ENCODE measurements around the gene LARP1.
A peak's percentile ranks its signal among the peaks of the same experiment; 100 is the strongest.

The LARP1 gene

DNA sequence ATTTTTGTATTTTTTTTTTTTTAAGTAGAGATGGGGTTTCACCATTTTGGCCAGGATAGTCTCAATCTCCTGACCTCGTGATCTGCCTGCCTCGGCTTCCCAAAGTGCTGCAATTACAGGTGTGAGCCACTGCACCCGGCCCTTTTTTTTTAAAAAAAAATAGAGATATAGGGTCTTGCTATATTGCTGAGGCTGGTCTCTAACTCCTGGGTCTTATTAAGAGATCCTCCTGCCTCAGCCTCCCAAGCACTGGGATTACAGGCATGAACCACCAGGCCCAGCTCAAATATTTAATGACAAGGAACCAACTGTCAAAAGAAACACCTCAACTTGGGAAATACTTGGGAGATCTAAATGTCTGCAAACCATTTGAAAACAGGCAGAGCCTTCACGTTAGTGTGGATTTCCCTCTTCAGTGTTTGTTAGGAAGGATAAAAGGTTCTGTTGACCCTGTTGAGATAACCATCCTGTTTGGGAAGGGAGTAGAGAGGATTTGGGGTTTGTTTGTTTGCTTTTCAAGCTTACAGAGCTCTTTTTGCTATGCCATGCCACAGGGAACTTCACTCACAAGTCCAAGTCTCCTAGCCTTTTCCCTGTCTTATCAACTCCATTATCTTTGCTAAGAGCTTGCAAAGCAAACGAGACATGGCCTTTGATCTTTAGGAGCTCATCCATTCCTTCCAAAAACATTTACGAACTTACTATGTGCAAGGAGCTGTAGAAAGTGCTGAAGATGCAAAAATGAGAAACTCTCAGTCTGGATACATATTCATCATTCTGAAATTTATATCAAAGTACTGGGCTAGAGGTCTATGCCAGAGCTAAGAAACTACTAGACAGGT lies 87.7 kb downstream of the LARP1 start:
- Histone ChIP-seq H3K4me1 (ENCODE audit: control insufficient read depth, insufficient read depth, low read length) (no peaks in the 10 kb centered on the region), H3K9ac (ENCODE audit: low read length) (no peak overlapping the region), H3K27me3 (ENCODE audit: control insufficient read depth, insufficient read depth, low read length) (no peaks in the 10 kb centered on the region), H3K4me3 (ENCODE audit: low read length) (no peak overlapping the region), H3K9me3 (ENCODE audit: control insufficient read depth, low read length) (no peaks in the 10 kb centered on the region), H3K36me3 (ENCODE audit: control insufficient read depth, insufficient read depth, low read length) (no peaks in the 10 kb centered on the region)

DNA sequence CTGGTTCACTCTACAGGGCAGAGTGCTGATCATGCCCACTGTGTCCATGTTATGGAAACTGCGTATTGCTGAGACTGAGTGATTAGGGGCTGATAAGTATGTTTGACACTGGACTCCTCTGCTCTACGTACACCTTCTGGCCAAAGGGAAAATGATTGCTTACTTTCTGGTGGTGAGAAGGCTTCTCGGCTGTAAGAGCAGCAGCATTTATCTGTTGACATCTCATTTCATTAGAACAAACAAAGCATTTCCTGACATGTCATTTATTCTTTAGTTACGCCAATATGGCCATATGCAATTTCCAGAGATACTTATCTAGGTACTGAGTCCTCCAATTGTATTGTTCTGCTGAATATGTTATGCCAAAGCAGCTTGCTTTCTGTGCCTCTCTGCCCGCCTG lies 89.6 kb downstream of the LARP1 start:
- Histone ChIP-seq H3K36me3 (ENCODE audit: control insufficient read depth, insufficient read depth, low read length) (no peaks in the 10 kb centered on the region), H3K4me3 (ENCODE audit: low read length) (no peak overlapping the region), H3K4me1 (ENCODE audit: control insufficient read depth, insufficient read depth, low read length) (no peaks in the 10 kb centered on the region), H3K9me3 (ENCODE audit: control insufficient read depth, low read length) (no peaks in the 10 kb centered on the region), H3K9ac (ENCODE audit: low read length) (no peak overlapping the region), H3K27me3 (ENCODE audit: control insufficient read depth, insufficient read depth, low read length) (no peaks in the 10 kb centered on the region)

DNA sequence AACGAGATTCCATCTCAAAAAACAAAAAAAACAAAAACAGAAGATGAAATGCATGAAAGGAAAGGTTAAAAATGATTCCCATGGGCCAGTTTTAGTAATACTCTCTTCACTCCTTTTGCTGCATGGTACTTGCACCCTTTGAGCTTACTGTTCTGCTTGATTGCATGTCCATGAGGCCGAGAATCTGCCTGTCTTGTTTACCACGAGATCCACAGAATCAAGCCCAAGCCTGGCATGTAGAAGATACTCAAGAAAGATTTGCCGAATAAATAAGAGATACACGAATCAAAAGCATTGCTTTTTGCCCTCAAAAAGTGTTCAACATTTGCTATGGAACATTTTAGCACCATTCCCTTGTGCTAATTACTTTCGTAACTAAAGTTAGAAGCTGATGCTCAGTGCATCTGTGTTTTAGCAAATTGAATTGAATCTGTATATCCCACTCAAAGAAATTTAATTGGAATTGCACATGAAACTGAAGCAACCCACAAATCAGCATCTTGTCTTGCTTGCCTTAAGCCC lies 94.1 kb downstream of the LARP1 start:
- no peaks in the 10 kb centered on the region for H3K27me3 ChIP-seq (ENCODE audit: control insufficient read depth, insufficient read depth, low read length)
- no peak overlapping the region for H3K4me3 ChIP-seq (ENCODE audit: low read length)
- H3K4me1 ChIP-seq (ENCODE audit: control insufficient read depth, insufficient read depth, low read length) = peaks cover 3% of the 10 kb centered on the region
- H3K36me3 ChIP-seq (ENCODE audit: control insufficient read depth, insufficient read depth, low read length) = no peaks in the 10 kb centered on the region
- no peaks in the 10 kb centered on the region for H3K9me3 ChIP-seq (ENCODE audit: control insufficient read depth, low read length)
- no peak overlapping the region for H3K9ac ChIP-seq (ENCODE audit: low read length)

DNA sequence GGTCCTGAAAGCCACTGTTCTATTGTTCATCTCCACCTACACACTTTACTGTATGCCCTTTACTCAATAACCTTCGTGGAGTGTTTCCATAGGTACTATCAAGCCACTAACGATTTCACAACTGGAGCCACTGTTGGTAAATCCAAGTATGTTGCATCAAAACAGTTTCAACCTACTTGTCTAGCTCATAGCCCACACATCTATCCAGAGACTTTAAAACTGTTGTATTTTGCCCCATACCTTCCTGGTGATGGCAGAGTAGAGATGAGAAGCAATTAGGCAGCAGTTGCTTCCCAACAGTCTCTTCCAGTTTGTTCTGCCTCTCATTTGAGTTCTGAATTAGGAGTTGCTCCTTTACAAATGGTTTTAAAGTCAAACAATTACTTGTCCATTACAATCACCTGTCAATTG lies 94.6 kb downstream of the LARP1 start:
- peak overlapping the region; percentile 63 for H3K9ac ChIP-seq (ENCODE audit: low read length)

DNA sequence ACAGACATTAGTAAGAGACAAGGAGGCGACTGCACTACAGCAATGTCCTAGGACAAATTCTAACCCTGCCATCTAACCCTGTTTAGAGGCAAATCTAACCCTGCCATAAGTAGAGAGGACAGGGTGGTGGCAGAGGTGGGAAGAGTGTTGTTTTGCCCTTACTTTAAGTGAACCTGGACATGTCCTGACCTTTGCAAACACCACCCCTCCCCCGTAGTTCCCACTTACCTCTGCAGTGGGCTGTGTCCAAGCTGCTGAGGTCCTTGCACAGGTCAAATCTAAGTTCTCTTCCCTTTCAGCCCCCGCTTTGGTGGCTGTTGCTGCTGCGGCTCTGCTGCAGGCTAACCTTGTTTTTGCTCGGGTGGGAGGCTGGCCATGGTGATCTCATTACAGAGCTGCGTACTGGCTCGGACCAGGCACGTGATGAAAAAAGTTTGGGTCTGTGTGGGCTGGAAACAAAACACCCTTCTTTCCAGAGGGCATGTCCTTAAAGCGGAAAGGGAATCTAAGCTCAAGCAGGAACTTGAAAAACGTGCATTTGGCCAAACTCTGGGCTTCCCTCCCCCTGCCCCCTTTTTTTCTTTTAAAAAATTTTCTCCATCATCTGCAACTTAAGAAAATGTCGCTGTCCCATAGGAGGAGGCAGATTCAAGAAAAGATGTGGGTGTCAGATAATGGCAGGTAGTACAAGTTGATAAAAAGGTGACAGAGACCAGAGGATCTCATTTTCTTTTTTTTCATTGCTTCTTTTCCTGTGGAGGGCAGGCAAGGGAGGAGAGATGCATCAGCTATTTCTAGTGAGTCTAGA lies 95.3 kb downstream of the LARP1 start, which contains the start of gene FAXDC2:
TSS of gene FAXDC2 (minus strand) at position 349 of the 808 bp plus-strand sequence. CDS start 12,425 bp downstream, outside the sequence.
- Histone ChIP-seq H3K9me3 (ENCODE audit: control insufficient read depth, low read length) (no peaks in the 10 kb centered on the region), H3K4me1 (ENCODE audit: control insufficient read depth, insufficient read depth, low read length) (peaks cover 3% of the 10 kb centered on the region), H3K4me3 (ENCODE audit: low read length) (peak within 1 kb of the TSS; percentile 15), H3K9ac (ENCODE audit: low read length) (peak within 1 kb of the TSS; percentile 63), H3K27me3 (ENCODE audit: control insufficient read depth, insufficient read depth, low read length) (no peaks in the 10 kb centered on the region), H3K36me3 (ENCODE audit: control insufficient read depth, insufficient read depth, low read length) (no peaks in the 10 kb centered on the region)

More for the DNA sequence above, 94.6 kb downstream of the LARP1 start:
- peaks cover 3% of the 10 kb centered on the region for H3K4me1 ChIP-seq (ENCODE audit: control insufficient read depth, insufficient read depth, low read length)
- no peaks in the 10 kb centered on the region for H3K9me3 ChIP-seq (ENCODE audit: control insufficient read depth, low read length)
- no peaks in the 10 kb centered on the region for H3K36me3 ChIP-seq (ENCODE audit: control insufficient read depth, insufficient read depth, low read length)
- no peaks in the 10 kb centered on the region for H3K27me3 ChIP-seq (ENCODE audit: control insufficient read depth, insufficient read depth, low read length)
- peak overlapping the region; percentile 15 for H3K4me3 ChIP-seq (ENCODE audit: low read length)

DNA sequence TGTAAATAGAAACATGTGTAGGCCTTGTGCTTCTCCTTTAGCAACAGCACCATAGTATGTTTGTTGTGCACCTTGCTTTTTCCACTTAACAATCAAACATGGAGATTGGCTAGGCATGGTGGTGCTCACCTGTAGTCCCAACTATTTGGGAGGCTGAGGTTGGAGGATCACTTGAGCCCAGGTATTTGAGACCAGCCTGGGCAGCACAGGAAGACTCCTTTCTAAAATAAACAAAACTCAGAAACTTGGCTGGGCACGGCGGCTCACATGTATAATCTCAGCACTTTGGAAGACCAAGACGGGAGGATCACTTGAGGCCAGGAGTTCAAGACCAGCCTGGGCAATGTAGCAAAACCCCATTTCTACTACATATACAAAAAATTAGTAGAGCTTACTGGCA lies 96.2 kb downstream of the LARP1 start:
- peaks cover 3% of the 10 kb centered on the region for H3K4me1 ChIP-seq (ENCODE audit: control insufficient read depth, insufficient read depth, low read length)
- no peak overlapping the region for H3K4me3 ChIP-seq (ENCODE audit: low read length)
- H3K27me3 ChIP-seq (ENCODE audit: control insufficient read depth, insufficient read depth, low read length) = no peaks in the 10 kb centered on the region
- no peaks in the 10 kb centered on the region for H3K9me3 ChIP-seq (ENCODE audit: control insufficient read depth, low read length)
- no peaks in the 10 kb centered on the region for H3K36me3 ChIP-seq (ENCODE audit: control insufficient read depth, insufficient read depth, low read length)
- H3K9ac ChIP-seq (ENCODE audit: low read length) = no peak overlapping the region

DNA sequence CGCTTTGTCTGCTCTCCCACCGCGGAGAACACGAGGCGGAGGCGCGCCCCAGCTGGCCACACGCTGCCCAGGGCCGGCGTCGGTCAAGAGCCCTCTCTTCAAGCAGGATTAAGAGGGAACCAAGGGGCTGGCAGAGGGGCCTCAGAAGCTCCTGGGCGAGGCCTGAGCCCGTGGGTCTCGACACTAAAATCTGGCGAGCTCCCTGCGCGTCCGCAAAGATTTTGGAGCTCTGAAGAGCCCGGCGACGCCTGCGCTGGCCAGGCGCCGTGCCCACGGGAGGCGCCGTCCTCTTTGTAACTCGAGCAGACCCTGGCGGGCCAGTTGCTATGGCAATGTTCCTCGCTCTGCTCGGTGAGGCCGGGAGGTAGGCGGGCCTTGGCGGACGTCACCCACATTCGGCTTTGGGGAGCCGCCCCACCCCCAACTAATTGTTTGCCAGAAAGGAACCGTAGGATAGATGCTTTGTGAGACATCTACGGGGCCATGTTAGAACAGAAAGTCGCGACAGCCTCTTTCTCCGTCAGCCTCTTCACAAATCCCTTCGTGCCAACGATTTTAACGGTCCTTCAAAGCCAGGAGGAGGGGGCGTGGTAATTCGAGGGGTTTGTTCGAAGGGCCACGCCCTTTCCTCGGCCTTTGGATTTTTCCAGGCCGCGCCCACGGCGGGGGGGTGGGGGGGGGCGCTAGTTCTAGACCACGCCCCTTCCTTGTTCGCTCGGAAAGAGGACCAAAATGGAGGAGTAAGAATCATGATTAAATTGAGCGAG lies 102.5 kb downstream of the LARP1 start:
- peak overlapping the region; percentile 91 for H3K9ac ChIP-seq (ENCODE audit: low read length)
- H3K4me3 ChIP-seq (ENCODE audit: low read length) = peak overlapping the region; percentile 97
- H3K4me1 ChIP-seq (ENCODE audit: control insufficient read depth, insufficient read depth, low read length) = peaks cover 20% of the 10 kb centered on the region
- H3K27me3 ChIP-seq (ENCODE audit: control insufficient read depth, insufficient read depth, low read length) = no peaks in the 10 kb centered on the region
- H3K36me3 ChIP-seq (ENCODE audit: control insufficient read depth, insufficient read depth, low read length) = no peaks in the 10 kb centered on the region
- H3K9me3 ChIP-seq (ENCODE audit: control insufficient read depth, low read length) = no peaks in the 10 kb centered on the region

DNA sequence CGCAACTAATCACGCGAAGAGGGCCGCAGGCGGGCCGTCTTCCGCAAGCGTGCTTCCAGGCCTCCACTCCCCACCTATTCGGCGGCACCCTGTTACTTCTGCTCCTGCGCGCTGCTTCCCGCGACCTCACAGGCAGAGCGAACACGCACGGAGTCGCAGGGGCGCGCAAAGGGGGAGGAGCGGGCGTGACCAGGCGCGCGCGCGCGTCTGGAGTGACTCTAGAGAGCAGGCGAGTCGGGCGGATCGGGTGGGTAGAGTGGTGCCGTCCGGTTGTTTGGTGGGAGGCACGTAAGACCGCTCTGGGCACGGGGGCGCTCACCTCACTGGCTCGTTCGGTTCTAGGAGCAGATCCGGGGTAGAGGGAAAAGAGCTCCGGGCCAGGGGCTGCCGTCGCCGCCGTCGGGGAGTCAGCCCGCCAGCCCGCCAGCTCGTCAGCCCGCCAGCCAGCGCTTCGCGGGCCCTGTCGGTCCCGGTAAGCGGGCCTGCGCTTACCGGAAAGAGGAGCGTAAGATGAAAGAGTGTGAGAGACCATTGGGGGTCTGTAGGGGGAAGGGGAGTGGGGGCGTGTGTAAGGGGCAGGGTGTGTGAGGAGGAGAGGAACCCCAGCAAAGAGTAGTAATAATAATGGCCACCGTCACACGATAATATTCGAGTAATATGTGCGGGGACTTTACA lies 103.3 kb downstream of the LARP1 start, which contains the start of gene CNOT8:
TSS of gene CNOT8 (plus strand) at position 331 of the 675 bp plus-strand sequence. CDS start 4,652 bp downstream, outside the sequence.
- peak within 1 kb of the TSS; percentile 91 for H3K9ac ChIP-seq (ENCODE audit: low read length)
- H3K4me3 ChIP-seq (ENCODE audit: low read length) = peak within 1 kb of the TSS; percentile 97
- no peaks in the 10 kb centered on the region for H3K36me3 ChIP-seq (ENCODE audit: control insufficient read depth, insufficient read depth, low read length)
- H3K9me3 ChIP-seq (ENCODE audit: control insufficient read depth, low read length) = no peaks in the 10 kb centered on the region
- H3K27me3 ChIP-seq (ENCODE audit: control insufficient read depth, insufficient read depth, low read length) = no peaks in the 10 kb centered on the region
- peaks cover 20% of the 10 kb centered on the region for H3K4me1 ChIP-seq (ENCODE audit: control insufficient read depth, insufficient read depth, low read length)

DNA sequence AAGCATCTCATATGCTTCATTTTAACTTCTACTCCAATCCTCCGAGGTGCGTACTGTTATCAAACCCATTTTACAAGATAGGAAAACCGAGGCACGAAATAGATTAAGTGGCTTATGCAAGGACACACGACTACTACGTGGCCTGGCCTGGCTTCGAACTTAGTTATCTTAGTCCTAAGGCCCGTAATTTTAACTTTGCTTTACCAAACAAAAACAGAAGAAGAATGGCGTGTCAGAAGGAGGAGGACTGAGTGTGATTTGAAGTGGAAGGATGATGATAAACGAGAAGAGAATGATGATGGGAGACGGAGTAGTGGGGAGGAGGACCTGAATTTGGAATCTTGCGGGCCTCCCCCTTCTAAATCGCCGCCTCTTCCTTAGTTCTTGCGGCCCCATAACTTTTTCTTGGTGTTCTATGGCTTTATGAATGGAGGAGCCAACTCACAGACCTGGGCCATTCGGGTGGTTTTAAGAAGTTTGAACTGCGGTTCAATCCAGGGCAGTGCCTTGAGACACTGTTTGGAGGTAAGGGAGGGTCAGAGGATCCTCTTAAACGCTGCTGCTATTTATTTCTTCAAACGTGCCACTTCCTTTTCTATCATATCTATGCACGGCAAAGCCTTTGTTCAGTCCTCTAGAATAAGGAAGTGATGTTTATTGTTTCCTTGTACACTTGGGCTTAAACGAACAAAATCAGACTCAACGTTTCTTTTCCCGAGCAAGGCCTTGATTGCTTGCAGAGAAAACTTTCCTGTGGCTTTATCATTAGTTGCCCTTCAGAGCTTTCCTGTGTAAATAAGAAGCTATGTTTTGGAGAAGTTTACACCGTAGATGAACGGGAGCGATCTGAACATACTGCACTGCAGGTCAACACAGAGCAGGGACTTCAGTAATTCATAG lies 104.0 kb downstream of the LARP1 start:
- peaks cover 20% of the 10 kb centered on the region for H3K4me1 ChIP-seq (ENCODE audit: control insufficient read depth, insufficient read depth, low read length)

DNA sequence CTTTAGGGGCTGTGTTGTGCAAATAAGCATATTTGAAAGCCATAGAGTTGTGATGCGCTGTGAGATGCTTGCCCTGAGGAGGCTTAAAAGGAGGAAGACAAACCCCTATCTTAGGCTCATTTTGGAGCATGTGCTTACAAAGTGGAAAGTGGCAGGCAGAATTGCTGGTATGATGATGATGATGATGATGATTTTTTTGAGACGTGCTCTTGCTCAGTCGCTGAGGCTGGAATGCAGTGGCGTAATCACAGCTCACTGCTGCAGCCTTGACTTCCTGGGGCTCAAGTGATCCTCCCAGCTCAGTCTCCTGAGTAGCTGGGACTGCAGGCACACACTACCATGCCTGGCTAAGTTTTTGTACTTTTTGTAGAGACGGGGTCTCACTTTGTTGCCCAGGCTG lies 104.9 kb downstream of the LARP1 start:
- peak overlapping the region; percentile 97 for H3K4me3 ChIP-seq (ENCODE audit: low read length)

More for the DNA sequence above, 104.0 kb downstream of the LARP1 start:
- H3K27me3 ChIP-seq (ENCODE audit: control insufficient read depth, insufficient read depth, low read length) = no peaks in the 10 kb centered on the region
- peak overlapping the region; percentile 97 for H3K4me3 ChIP-seq (ENCODE audit: low read length)
- peak overlapping the region; percentile 91 for H3K9ac ChIP-seq (ENCODE audit: low read length)
- H3K36me3 ChIP-seq (ENCODE audit: control insufficient read depth, insufficient read depth, low read length) = no peaks in the 10 kb centered on the region
- no peaks in the 10 kb centered on the region for H3K9me3 ChIP-seq (ENCODE audit: control insufficient read depth, low read length)

More for the DNA sequence above, 104.9 kb downstream of the LARP1 start:
- Histone ChIP-seq H3K27me3 (ENCODE audit: control insufficient read depth, insufficient read depth, low read length) (no peaks in the 10 kb centered on the region), H3K4me1 (ENCODE audit: control insufficient read depth, insufficient read depth, low read length) (peaks cover 20% of the 10 kb centered on the region), H3K9ac (ENCODE audit: low read length) (peak overlapping the region; percentile 91), H3K9me3 (ENCODE audit: control insufficient read depth, low read length) (no peaks in the 10 kb centered on the region), H3K36me3 (ENCODE audit: control insufficient read depth, insufficient read depth, low read length) (no peaks in the 10 kb centered on the region)

Measured in mucosa of stomach (tissue), 1 donor.